ENCODE data around the gene KCNK3. TPM values are rescaled to one million over a fixed set of nuclear protein-coding genes. Genes with fewer than 3 reads are reported as not detected.

KCNK3 gene
- total RNA-seq, 2 donors from 2014 or later, result 10.5 to 20.5 TPM

DNA sequence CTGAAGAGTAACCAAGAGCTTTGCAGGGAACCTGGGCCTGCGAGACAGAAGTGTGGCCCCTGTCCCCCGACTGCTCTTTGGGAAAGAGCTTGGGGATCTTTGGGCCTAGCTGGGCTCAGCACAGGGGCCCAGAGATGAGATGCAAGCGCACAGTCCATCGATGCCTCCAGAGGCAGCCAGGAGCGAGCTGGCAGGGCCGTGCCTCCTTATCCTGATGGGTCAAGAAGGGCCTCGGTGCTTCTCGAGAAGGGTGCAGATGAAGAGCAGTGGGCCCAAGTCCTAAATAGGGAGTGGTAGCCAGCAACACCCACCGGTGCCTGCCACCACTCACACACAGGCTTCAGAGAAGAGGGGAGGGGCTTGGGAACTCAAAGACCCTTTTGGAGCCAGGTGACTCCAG is 17.6 kb downstream of the KCNK3 start:
- no peak overlapping the region for H3K4me3 ChIP-seq
- WGBS, 2 donors, result 64 to 90% methylated on average over 2 to 9 of the region's 9 CpGs
- no peaks in the 10 kb centered on the region for H3K27me3 ChIP-seq
- H3K27ac ChIP-seq, result peak overlapping the region in 3 of 4 donors; percentile 22 to 69 (median 29)
- TF ChIP-seq, protein P1, sequence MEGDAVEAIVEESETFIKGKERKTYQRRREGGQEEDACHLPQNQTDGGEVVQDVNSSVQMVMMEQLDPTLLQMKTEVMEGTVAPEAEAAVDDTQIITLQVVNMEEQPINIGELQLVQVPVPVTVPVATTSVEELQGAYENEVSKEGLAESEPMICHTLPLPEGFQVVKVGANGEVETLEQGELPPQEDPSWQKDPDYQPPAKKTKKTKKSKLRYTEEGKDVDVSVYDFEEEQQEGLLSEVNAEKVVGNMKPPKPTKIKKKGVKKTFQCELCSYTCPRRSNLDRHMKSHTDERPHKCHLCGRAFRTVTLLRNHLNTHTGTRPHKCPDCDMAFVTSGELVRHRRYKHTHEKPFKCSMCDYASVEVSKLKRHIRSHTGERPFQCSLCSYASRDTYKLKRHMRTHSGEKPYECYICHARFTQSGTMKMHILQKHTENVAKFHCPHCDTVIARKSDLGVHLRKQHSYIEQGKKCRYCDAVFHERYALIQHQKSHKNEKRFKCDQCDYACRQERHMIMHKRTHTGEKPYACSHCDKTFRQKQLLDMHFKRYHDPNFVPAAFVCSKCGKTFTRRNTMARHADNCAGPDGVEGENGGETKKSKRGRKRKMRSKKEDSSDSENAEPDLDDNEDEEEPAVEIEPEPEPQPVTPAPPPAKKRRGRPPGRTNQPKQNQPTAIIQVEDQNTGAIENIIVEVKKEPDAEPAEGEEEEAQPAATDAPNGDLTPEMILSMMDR (IDR thresholded peaks at IDR 0.05), result no peak
- no peaks in the 10 kb centered on the region for H3K36me3 ChIP-seq (replicated peaks in 1 of 2; ENCODE audit: insufficient read depth in 1 of 2, low read depth in 2 of 2)
- H3K4me1 ChIP-seq, result peaks cover 75% of the 10 kb centered on the region
- no peak for DNase-seq
- intact Hi-C loops (cut with DNase I), result no loop called here
- H3K9me3 ChIP-seq, result no peaks in the 10 kb centered on the region
- ATAC-seq, result no peak

DNA sequence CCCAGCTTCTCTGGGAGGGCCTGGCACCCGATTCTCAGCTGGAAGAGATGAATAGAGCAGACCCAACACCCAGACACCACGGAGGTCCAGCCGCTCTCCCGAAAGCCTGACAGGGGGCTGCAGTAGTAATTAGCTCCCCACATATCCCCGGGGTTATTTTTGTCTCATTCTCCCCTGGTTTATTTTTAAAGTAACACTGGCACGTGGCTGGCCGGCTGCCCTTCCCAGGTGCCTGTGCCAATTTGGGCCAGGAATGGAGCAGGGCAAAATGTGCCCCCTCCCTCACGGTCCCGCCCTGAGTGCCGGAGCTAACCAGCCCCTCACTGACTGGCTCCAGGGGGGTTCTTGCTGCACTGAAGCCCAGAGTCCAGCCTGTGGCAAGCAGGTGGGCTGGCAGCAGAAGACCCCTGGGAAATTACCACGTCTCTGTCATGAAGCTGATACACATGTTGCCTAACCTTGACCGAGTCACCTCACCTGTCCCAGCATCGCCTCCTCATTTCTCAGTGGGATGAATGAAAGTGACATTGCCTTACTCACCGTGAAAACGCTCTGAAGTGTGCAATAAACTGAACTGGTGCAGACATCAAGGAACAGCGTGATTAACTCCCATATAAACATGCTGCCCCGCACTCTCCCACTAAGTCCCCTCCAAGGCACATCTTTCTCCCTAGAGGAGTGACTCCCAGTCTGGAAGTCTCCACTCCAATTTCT is 18.4 kb downstream of the KCNK3 start:
- peak; percentile 33 for ATAC-seq
- Histone ChIP-seq H3K9me3 (no peaks in the 10 kb centered on the region), H3K27ac (peak overlapping the region in 3 of 4 donors; percentile 22 to 69 (median 29)), H3K4me3 (no peak overlapping the region), H3K4me1 (peaks cover 78% of the 10 kb centered on the region), H3K27me3 (no peaks in the 10 kb centered on the region), H3K36me3 (replicated peaks in 1 of 2; ENCODE audit: insufficient read depth in 1 of 2, low read depth in 2 of 2) (no peaks in the 10 kb centered on the region)
- TF ChIP-seq, protein P1 (IDR thresholded peaks at IDR 0.05), result no peak
- no peak for TF ChIP-seq POLR2A (IDR thresholded peaks at IDR 0.05)
- DNase-seq, result peak; percentile 48 to 79 (median 52)
- WGBS, 2 donors, result 33% methylated on average over 15 to 17 of the region's 17 CpGs
- intact Hi-C loops (cut with DNase I), result no loop called here

DNA sequence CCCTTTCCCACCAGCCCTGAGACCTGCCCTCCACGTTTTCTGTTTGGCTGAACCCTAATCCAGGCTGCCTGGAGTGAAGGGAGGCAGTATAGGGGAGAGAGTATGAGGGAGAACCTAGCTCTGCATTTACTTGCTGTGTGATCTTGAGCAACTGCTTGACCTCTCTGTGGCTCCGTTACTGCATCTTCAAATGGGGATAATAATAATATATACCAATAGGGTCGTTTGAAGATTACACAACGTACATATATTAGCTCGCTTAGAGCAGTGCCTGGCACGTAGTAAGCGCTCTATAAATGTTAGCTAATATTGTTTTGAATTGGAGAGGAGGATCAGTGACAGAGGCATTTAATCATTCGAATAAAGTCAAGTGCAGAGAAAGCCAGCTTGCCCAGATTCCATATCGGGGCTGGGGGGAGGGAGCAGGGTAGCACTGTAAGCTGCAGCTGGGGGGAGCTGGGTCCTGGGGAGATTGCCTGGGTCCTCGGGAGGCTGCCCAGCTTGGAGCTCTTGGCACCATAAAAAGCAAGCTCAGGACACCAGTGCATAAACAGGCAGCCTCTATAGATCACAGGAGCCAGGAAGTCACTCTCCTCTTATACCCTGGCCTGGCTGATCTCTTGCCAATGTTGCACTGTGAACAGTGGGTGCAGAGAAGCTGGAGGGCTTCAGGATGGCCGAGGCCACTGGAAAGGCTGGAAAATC is 19.1 kb downstream of the KCNK3 start:
- H3K27me3 ChIP-seq, result no peaks in the 10 kb centered on the region
- 35 to 37% methylated on average over 11 of the region's 11 CpGs for WGBS, 2 donors
- intact Hi-C loops (cut with DNase I), result no loop called here
- H3K4me3 ChIP-seq, result no peak overlapping the region
- peaks cover 72% of the 10 kb centered on the region for H3K4me1 ChIP-seq
- peak in 1 of 4 donors; percentile 33 for DNase-seq
- TF ChIP-seq, protein P1 (IDR thresholded peaks at IDR 0.05), result no peak
- TF ChIP-seq POLR2A (IDR thresholded peaks at IDR 0.05), result no peak
- no peaks in the 10 kb centered on the region for H3K9me3 ChIP-seq
- ATAC-seq, result no peak
- H3K36me3 ChIP-seq (replicated peaks in 1 of 2; ENCODE audit: insufficient read depth in 1 of 2, low read depth in 2 of 2), result no peaks in the 10 kb centered on the region
- peak overlapping the region in 2 of 4 donors; percentile 4 to 29 for H3K27ac ChIP-seq

DNA sequence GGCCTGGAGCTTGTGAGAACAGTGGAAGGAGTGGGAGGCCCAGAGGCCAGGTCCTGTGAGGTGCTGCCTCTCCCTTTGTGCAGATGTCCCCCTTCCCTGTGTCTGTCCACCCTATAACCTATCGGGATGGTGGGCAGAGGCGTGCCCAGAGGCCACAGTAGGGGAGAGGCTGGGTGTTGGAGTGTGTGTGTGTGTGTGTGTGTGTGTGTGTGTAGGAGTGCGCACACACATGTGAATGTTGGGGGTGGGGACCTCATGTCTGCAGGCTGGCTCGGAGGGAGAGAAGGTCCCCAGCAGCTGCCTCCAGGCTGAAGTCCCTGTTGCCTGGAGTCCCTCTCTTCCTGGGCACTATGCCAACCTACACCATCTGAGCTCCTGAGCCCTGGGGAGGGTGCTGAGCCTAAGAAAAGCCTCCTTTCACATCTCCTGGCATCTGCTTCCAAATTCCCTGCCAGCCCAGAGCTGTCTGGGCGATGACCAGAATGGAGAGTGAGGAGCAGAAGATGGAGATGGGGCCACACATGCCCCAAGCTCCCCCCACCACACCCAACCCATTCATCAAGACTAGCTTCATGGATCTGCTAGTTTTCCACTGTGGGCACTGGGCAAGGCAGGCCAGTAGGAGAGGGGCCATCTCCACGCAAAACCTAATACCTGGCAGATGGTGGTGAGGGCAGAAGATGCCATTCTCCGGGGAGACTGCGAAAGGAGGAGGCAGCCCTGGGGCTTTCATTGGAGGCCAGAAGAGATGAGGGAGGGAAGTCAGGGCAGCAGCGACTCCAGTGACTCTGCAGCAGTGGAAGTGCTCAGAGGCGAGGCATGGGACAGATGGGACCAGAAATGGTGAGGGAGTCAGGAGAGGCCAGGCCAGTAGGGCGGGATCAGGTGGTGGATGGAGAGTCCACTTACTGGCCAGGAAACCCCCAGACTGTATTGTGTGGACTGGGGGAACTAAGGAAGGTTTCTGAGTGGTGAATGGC is 20.3 kb downstream of the KCNK3 start:
- Histone ChIP-seq H3K4me1 (peaks cover 70% of the 10 kb centered on the region), H3K27ac (peak overlapping the region in 2 of 4 donors; percentile 10 to 15), H3K9me3 (no peaks in the 10 kb centered on the region), H3K4me3 (no peak overlapping the region), H3K27me3 (no peaks in the 10 kb centered on the region), H3K36me3 (replicated peaks in 1 of 2; ENCODE audit: insufficient read depth in 1 of 2, low read depth in 2 of 2) (no peaks in the 10 kb centered on the region)
- ATAC-seq (no peak), DNase-seq (peak in 3 of 4 donors; percentile 60 to 69 (median 65))
- 82% methylated on average over 10 to 11 of the region's 11 CpGs for WGBS, 2 donors
- intact Hi-C loops (cut with DNase I), result no loop called here
- TF ChIP-seq POLR2A (IDR thresholded peaks at IDR 0.05), result no peak
- TF ChIP-seq, protein P1 (IDR thresholded peaks at IDR 0.05), result no peak

Data from body of pancreas (tissue), 4 donors.